Dermis microvascular lymphatic vessel endothelial cell (primary cell): ENCODE measurements around the gene CHPT1. TPM values are rescaled to one million over a fixed set of nuclear protein-coding genes. Genes with fewer than 3 reads are reported as not detected.
"Not testable (repeated sequence)": the region's sequence is repeated elsewhere in the genome, so short reads cannot be mapped to it uniquely, and the experiment has no call there.

Experiments
- DNase-seq, 2 donors: peaks; one replicate each; pipeline versions ENCODE4 v3.0.0 to v3.0.0-alpha.2; 2010; ENCODE audit warnings: low read depth in 2 of 2
- total RNA-seq: library from RNA; depleted of rRNA; stranded (reverse); fragments of >200 nt; gene quantifications from 2 replicates; pipeline ENCODE4 v1.2.1, GENCODE V29; 2014

The CHPT1 gene
- total RNA-seq, 1 donor from 2014 or later, result 18.2 TPM

DNA sequence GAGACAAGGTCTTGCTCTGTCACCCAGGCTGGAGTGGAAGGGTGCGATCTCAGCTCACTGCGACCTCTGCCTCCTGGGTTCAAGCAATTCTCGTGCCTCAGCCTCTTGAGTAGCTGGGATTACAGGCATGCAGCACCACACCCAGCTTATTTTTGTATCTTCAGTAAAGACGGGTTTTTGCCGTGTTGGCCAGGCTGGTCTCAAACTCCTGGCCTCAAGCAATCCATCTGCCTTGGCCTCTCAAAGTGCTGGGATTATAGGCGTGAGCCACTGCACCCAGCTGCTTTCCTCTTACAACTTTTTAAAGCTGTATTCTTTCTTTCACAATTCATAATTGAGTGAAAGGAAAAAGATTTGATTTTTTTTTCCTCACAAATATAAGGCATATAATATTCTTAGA, 15.8 kb upstream of the CHPT1 start:
- not testable (repeated sequence) for DNase-seq

DNA sequence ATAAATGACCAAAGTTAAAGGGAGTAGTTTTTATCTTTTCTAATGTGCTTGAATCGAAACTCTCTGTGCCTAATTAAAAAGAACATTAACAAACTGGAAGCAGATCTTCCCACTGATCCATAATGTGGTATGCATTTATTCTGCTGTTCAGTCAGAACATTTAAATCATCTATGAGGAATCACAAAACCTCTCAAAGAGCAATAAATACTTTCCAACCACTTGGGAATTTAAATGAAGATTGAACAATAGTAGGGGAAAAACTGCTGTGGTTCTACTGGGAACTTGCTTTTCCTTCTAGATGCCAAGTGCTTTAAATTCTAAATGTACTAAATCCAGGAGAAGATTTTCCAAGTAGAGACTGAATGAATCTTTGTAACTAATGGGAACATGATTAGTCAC, 12.3 kb upstream of the CHPT1 start:
- no peak for DNase-seq

DNA sequence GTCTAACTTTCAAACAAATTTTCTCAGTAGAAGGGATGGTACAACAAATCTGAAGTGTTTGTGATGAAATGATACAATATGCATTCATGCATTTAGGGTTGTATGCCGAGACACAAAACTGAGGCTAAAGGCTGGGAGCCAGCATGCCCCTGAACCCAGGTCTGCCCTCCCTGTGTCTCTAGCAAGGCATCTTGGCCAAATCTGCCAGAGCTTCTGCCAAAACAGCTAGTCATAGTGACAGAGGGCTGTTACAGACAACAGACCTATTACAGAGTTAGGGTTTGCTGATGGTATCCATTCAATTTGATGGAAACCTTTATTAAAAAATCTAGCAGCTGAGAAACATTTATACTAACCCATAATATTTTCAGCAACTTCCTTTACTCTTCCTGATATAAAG, 11.3 kb upstream of the CHPT1 start:
- DNase-seq, result no peak

DNA sequence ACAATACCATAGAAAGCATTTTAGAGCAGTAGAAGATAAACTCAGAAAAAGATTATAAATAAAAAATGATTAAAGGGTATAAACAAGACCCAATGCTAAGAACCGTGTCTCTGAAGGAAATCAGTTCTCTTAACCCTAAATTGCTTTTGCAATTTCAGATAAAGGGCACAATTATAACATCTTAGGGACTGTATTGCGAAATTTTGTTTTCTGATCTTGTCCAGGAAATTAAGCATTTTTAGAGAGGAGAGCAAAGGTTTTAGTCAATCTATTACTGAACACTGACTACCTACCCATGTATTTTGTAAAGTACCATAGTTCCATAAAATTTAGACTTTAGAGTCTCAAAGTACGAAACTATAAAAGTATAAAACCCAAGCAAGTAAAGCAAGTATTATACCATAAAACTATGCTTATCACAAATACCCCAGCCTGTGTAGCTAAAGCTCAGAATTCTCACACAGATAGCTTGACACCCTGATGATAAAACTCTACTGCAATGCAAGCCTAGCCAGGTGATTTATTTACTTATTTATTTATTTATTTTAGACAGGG, 6.8 kb upstream of the CHPT1 start:
- DNase-seq, result no peak

DNA sequence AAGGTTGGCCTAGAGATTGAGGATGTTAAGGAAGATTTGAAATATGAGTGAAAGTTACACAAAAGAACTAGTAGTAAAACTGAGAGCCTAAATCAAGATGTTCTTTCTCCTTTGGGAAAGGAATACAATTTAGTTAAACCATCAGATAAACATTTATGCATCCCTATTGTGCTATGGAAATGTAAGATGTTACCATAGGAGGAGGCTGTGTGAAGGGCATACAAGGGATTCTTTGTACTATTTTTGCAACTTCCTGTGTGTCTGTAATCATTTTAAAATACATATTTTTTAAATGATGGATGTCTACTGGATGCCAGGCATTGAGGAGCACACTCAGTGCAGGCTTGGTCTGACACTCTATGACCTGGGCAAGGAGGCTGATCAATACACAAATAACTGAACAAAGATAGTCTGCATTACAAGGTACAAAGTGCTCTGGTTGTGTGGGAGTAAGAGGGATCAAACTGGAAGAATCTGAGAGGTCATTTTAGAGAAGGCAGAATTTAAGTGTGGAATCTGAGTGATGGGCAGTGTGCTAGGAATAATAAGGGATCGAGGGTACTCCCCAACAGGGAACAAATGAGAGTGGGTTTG, 5.8 kb upstream of the CHPT1 start:
- DNase-seq, result no peak

DNA sequence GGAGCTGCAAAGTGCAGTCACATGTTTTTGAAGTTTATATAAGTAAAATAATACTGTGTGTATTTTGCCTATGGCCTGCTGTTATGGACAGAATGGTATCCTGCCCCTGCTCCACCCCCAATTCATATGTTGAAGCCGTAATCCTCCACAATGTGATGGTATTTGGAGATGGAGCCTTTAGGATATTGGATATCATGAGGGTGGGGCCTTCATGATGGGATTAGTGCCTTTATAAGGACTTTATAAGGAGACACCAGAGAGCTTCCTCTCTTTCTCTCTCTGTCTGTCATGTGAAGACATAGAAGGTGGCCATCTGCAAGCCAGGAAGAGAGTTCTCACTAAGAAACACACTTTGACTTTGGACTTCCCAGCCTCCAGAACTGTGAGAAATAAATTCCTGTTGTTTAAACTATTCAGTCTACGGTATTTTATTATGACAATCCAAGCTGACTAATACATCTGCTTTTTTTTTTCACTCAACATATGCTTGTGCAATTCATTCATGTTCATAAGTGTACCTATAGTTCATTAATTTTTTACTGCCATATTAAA, 3.1 kb upstream of the CHPT1 start:
- no peak for DNase-seq

DNA sequence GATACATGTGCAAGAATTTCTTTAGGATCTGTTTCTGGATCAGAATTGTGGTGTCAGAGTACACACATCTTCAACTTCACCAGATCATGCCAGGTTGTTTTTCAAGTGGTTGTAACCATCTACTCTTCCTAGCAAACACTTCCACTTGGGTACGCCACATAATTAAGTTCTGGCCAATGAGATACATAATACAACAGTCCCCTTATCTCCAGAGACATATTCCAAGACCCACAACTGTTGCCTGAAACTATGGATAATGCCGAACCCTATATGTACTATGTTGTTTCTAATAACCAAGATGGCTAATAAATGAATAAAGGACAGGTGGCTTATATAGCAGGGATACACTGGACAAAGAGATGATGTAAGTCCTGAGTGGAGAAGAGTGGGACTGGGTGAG, 2.5 kb upstream of the CHPT1 start:
- DNase-seq, result no peak

DNA sequence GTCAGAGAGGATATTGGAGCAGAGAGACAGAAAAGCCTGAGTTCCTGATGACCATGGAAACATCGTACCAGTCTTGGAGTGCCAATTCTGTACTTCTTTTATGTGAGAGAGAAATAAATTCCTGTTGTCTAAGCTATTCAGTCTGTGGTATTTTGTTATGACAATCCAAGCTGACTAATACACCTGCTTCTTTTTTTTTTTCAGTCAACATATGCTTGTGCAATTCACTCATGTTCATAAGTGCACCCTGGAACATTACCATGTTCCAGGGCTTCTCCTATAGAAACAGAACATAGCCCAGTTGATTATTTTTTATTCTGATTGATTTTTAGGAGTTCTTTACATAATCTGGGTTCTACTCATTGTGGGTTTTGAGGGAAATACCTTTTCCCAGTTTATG, 1.7 kb upstream of the CHPT1 start:
- DNase-seq, result no peak

DNA sequence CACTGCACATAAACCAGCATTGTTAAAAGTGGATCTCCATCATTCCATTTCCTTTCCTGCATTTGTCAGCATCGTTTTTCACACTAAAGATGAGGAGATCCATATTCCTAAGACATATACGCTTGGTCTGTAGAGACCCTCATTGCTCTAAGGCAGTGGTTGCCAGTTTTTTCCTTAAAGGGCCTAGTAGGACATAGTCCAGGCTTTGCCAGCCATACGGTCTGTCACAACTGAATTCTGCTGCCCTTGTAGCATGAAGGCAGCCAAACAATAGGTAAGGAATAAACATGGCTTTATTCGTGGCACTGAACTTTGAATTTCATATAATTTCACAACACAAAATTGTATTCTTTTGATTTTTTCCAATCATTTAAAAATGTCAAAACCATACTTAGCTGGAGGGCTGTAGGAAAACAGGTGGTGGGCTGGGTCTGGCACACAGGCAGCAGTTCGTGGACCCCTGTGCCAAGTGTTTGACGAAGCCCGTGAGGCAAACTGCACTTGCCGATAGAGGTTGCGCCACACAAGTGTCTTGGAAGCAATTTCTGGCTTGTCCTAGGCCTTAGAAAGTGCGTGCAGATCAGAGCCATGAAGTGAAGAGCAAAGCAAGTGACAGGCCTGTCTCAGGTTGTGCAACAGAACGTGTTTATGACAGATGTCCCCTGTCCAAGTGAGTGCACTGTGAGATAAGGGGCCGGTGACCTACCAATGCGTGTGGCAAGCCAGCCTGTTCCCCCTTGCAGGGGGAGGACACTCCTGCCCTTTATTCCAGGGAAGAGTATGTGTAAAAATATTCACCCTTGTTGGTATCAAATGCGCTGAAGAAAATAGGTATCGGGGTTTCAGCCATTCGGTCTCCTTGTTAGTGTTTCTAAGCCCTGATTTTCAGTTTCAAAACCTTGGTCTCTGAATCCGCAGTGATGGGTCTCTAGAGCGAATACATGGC, 916 bp upstream of the CHPT1 start:
- DNase-seq, result peak in 1 of 2 donors; percentile 1

DNA sequence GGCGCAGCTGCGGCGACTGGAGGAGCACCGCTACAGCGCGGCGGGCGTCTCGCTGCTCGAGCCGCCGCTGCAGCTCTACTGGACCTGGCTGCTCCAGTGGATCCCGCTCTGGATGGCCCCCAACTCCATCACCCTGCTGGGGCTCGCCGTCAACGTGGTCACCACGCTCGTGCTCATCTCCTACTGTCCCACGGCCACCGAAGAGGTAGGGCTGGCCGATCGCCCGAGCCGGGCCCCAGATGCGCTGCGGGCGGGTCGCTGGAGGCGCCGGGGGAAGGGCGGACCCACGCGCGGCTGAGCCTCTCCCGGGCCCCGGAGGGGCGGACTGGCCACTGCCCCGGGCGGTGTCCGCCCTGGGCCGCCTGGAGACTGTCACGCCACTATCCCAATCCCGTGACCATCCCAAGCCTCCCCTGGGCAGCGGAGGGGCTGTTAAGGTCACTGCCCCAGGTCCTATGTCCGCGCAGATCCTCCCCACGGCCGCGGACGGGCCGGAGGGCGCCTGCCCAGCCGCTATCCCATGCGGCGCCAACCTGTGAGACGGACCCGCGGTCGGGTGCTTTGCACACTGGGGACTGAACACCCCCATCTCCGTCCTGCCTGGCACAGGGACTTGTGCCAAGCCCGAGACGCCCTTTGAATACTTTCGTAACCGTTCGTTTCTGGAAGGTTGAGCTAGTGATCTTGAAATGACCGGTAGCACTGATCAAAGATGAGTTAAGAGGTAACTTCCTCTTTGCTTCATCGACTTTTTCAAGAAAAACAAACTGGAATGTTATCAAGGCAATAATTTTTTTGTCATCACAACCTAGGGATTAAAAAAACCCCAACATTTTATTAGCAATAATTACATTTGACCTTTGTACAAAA, 725 bp downstream of the CHPT1 start:
- DNase-seq, result peak in 1 of 2 donors; percentile 20

DNA sequence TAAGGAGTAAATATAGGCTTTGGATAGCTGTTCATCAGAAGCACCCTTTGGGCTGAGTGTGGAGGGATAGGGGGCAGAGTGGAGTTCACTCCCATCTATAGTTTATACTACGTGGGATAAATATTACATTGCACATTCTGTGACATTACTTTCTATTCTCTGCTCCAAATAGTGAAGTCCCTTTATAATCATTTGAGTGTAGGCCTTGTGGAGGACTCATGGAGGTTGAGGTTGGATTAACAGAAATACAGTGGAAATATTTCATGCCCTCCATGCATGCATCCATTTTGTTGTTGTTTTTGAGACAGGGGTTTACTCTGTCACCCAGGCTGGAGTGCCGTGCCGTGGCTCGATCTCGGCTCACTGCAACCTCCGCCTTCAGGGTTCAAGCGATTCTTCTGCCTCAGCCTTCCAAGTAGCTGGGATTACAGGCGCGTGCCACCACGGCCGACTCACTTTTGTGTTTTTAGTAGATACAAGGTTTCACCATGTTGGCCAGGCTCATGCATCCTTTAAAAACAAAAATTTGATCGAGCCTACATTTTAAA, 1.4 kb downstream of the CHPT1 start:
- peak in 1 of 2 donors; percentile 15 for DNase-seq

DNA sequence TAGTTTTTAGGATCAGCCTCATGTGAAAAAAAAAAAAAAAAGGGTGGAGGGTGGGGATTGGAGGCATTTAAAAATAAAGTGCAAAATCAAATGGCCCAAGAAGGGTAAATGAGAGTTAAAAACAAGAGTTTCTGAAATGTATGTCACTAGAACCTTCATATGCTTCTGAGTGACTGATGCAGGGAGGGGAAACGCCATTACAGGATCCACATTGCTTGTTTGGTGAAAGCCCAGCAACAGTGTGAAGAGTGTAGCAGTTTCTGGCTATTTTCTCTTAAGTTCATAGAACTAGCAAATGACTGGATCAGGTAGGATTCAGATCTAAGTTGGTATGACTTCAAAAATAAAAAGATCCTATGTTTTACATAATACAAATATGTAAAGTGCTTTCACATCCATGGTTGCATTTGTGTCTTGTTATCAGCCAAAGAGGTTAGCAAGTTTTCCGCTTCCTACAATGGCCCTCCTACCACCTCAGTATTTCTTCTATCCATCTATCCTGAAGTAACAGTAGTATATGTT, 2.9 kb downstream of the CHPT1 start:
- DNase-seq, result no peak

DNA sequence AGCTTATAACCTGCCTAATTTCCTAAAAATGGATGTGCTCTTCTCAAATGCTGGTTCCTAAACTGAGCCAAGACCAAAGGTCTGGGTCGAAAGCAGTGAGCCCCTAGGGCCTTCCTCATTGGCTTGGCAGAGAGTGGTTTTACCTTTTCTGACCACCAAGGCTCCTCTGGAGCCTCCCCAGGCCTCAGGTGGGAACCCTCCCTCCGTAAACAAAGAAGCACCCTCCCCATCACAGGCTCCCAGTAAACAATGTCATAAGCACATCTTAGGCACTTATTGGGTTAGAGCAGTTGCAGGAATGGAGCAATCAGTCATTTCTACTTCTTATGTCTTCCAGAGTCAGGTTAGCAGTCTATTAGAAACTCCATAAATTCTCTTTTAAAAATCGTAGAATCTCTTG, 6.0 kb downstream of the CHPT1 start:
- no peak for DNase-seq

DNA sequence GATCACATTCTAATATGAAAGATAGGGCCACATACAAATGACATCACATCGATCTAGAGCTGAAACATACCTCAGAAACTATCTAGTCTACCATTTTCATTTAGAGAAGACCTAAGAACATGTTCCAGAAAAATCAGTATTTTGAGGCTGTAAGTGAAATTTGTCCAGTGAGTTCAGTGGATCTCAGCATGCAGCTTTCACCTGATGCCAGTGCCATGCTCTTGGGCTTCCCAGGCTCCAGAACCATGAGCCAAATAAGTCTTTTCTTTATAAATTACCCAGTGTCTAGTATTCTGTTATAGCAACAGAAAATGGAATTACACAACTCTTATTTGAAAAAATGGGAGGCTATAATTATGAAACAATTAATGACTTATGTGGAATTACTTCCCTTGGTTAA, 9.0 kb downstream of the CHPT1 start:
- DNase-seq, result no peak

DNA sequence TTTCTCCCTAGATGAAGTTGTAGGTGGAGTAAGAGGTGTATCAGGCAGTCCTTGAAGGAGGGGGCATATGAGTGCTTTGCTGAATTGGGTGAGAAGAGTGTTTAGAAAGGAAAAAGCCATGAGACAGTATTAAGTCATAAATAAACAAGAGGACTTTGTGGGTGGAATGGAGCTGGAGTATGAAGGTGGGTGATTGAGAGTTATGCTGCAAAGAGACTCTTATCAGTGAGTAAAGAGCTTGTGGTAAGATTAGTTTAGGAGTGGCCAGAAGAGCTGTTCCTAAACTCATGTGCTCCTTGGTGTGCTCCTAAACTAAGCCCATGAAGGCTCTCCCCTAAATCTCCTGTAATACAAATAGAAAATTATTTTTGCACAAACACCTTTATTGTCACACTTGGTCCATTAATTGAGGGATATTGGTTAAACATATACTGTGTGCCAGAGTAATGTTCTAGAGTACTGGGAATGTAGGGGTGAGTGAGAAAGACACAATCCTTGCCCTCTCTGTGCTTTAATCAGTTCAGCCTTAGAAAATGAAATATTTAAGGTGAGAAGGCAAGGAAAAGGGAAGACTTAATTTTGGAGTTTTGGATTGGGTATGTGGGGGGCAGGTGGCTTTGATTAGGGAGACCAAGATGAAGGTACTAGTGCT, 9.8 kb downstream of the CHPT1 start:
- DNase-seq, result no peak

DNA sequence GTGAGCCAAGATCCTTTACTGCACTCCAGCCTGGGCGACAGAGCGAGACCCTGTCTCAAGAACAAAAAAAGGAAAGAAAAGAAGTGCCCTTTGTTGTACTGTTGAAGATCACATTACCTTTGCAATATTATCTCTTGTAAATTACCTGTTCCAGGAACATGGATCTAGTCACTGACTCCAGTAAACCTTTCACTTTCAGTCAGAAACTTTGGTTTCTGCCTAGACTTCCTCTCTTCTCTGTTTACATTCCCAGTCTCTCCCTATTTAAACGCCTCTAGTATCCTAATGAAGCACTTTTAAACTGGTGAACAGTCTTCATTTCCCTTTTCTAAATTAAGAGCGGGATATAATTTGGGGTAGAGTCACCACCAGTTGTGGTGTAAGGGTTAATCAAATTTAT, 12.8 kb downstream of the CHPT1 start:
- no peak for DNase-seq

DNA sequence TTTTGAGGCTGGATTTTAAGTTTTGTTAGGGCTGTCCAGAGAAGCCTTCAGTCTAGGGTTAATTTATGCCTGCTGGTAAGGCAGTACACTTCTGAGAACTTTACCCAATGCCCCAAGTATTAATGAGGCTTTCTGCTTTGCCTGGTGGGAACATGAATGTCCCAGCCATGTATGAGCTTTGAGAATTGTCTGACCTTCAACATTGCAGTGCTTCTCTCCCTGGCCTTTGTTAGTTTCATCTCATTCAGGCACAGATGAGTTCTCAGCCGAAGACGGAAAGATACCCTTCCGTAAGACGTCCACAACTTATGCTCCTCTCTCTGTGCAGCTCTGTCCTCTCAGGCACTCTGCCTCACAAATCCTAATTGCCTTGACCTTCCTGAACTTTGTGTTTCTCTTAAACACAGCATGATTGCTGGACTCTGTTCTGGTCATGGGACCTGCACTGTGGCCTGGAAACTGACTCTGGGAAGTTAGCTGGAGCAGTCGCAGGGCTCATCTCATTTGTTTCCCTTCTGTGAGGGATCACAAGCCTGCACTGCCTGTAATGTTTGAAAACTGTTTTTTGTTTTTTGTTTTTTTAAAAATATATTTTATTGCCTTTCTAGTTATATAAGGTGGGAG, 15.7 kb downstream of the CHPT1 start:
- peak in 1 of 2 donors; percentile 1 for DNase-seq

DNA sequence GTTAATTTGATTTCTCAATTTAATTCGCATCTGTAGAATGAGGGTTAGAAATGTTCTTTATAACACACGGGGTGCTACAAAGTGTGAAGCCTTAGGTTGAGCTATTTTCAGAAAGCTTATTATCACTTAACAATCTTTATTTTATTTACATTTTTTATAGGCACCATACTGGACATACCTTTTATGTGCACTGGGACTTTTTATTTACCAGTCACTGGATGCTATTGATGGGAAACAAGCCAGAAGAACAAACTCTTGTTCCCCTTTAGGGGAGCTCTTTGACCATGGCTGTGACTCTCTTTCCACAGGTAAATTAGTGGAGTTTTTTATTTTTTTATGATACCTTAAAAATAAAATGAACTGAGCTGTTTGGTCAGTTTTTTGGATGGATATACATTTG, 16.5 kb downstream of the CHPT1 start:
- DNase-seq, result no peak

DNA sequence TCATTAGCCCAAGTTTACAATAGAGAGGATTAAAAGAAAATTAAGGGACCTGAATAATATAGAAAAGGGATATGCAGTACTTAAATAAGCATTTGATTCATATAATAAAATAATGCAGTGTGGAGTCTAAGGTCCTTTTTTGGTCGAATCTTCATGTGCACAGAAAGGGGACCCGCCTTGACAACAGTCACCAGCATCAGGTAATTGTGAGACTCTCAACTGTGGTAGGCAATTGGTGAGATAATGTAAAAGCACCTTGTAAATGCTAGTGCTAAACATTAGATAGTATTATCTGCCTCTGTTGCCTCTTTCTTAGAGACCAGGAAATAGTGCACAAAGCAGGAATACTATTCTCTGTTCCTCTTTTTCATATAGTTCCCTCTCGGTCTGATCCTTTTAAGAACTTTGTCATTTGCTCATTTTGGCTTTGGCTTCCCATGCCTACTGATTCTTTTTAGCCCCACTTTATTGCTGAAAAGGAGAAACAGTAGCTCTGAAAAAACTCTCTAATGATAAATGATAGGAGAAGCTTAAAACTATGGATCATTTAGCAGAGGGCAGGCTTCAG, 17.5 kb downstream of the CHPT1 start:
- no peak for DNase-seq

DNA sequence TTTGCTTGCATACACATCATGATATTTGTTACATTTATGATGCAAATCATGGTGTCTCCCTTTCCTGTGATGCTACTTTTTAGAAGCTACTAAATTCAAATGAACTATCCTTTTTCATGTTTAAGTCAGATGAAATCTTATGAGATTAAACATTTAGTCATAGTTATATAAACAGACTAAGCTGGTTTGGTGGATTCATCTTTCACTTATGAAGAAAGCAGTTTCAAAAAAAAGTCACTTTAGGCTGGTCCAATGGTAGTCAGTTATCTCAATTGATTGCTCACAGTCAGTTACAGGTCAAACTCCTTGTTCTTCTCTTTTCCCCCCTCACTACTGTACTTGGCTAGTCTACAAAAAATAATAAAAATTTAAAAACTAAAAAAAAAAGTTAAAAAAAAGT, 22.1 kb downstream of the CHPT1 start:
- no peak for DNase-seq
